Activated CD8-positive, alpha-beta memory T cell treated with anti-CD3 and anti-CD28 coated beads for 48 hours (primary cell): ENCODE data around the gene CNN1.
A peak's percentile ranks its signal among the peaks of the same experiment; 100 is the strongest.

ENCODE experiments used
- DNase-seq, 3 experiments: peaks; one replicate each; pipeline ENCODE4 v3.0.0-alpha.2; 2020; ENCODE audit warnings: low read depth in 2 of 3, low spot score in 2 of 3

CNN1 gene

DNA sequence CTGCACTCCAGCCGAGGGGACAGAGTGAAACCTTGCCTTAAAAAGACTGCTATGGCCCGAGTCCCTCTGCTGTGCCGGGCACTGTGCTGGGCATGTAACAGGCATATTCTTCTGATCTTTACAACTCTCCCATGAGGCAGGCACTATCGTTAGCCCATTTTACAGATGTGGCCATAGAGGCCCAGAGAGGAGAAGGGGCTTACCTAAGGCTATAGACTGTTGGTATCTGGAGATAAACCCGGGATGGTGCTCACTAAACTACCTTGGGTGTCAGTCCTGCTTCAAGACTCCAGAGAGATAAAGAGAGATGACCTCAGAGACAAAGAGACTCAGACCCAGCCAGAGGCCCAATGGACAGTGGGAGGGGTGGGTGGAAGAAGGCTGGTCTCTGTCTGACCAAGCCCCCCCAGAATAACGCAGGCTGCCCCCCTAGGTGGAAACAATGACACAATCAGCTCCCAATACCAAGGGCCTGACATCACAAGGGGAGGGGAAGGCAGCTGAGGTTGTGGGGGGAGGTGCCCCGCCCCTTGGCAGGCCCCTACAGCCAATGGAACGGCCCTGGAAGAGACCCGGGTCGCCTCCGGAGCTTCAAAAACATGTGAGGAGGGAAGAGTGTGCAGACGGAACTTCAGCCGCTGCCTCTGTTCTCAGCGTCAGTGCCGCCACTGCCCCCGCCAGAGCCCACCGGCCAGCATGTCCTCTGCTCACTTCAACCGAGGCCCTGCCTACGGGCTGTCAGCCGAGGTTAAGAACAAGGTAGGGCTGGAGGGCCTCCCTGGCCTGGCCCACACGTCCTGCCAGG is at the start of gene CNN1:
Gene CNN1 (plus strand): TSS at position 620 of the 805 bp plus-strand sequence. CDS start 77 bp downstream, at position 697.
- DNase-seq: no peak

DNA sequence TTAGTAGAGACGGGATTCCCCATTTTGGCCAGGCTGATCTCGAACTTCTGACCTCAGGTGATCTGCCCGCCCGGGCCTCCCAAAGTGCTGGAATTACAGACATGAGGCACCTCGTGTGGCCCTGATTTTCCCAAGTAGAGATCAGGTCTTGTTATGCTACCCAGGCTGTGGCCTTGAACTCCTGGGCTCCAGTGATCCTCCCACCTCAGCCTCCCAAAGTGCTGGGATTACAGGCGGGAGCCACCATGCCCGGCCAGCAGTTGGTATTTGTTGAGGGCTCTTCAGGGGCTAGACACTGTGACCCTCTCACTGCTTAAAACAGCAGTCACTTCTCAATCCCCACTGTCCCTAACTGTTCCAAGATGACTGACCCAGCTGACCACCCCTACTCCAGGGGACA is 49.3 kb upstream of the CNN1 start:
- DNase-seq: no peak

DNA sequence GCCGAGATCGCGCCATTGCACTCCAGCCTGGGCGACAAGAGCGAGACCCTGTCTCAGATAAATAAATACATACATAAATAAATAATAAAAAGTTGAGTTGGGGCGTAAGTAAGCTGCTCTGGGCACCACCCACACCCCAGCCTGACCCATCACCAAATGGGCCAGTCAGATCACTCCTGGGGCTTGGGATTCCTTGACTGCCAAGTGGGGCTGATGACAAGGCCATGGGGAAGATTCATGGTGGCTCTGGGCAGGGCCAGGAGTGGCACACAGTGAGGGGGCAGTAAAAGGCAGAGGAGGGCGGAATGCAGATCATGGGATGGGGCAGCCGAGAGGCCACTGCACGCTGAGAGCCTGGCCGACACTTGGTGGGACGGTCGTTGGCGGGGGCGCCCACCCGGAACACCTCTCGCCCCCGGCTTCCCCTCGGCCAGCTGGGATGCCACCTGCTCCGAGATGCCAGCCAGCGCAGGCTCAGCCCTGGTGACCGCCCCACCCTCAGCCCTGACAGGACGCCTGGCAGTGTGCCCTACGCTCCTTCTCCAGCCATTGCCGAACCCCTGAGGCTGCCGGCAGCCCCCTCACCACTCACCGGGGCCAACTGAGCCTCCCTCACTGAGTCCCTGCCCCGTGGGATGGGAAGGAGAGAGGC is 43.9 kb upstream of the CNN1 start:
- no peak for DNase-seq

DNA sequence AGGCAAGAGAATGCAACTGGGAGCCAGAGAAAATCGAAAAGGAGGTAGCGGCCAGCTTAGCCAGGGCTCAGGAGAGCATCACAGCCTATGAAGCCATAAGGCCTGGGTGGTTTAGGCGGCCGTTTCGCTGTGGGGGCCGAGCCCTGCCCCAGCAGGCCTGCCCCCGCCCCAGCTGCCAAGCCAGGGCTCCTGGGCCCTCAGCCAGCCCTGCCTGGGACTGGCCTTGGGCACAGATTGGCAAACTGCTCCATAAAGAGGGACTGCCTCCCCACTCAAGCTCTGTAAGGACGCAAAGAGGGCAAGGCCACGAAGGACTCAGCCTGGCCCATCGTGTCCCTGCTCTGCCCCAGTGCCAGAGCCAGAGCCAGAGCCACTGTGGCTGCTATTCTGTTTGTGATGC is 43.2 kb upstream of the CNN1 start:
- no peak for DNase-seq

DNA sequence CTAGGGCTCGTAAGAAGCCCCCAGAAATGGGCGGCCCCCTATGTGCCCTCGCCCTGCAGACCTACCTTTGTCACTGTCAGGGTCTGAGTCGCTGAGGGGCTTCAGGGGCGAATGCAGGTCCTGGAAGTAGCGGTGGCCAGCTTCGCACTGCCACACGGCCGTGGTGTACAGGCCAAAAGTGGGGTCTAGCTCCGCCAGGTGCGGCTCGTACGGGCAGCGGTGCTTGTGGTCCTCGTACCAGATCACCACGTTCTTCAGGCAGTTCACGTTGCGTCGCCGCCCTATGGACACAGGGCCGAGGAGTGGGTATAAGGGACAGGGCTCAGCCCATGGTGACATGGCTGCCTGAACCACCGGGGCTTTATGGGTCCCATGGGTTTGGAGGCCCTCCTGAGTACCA is 42.8 kb upstream of the CNN1 start:
- no peak for DNase-seq

DNA sequence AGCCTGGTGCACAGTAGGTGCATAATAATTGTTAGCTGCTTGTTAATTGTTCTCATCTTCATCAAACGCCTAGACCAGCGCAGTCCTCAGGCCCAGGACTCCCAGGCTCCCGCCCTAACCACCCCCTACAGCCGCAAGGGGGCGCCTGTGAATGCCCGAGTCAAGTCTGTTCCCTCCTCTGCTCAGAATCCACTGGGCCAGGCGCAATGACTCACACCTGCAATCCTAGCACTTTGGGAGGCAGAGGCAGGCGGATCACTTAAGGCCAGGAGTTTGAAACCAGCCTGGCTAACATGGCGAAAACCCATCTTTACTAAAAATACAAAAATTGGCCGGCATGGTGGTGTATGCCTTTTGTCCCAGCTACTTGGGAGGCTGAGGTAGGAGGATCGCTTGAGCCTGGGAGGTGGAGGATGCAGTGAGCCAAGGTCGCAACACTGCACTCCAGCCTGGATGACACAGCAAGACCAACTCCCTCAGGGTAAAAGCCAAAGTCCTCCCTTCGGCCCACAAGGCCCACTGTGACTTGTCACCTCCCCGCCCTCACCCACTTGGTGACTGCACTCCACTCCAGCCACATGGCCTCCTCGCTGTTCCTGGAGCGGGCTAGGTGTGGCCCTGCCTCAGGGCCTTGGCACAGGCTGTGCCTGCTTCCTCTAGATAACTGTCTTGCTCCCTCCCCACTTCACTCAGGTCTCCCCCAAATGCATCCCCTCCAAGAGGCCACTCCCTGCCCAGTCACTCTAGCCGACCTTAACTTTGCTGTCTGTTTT is 42.1 kb upstream of the CNN1 start:
- DNase-seq: peak in 2 of 3 experiments; percentile 43 to 56

DNA sequence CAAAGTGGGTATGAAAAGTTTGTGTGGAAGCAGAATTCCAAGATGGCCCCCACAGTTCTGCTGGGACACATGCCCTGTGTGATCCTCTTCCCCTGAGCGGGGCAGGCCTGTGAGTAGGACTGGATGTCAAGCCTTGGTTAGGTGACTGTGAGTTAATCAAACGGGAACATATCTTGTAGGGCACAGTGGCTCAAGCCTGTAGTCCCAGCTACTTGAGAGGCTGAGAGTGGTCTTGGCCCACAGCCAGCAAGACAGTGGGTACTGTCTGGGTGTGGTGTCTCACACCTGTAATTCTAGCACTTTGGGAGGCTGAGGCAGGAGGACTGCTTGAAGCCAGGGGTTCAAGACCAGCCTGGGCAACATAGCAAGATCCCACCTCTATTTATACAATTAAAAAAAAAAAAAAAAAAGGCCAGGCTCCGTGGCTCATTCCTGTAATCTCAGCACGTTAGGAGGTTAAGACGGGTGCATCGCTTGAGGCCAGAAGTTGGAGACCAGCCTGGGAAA is 39.4 kb upstream of the CNN1 start:
- DNase-seq: no peak

DNA sequence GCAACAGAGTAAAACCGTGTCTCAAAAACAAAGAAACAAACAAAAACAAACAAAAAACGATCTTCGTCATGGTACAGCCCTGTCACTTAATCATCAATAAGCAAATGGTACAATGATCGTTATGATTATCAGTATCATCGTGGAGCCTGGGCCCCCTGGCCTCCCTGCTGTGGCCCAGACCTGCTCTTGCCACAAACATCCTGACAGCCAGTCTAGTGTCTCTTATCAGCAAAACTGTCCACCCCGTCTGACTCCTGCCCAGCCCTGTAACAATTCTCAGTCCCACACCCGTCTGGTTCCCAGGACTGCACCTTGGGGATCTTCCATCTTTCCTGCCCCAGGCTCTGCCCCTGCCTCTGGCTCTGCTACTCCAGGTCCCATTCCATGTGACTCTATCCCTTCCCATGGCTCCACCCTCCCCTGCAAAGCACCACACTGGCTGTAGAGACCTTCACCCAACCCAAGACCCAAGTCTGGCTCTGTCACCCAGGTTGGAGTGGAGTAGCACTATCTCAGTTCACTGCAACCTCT is 38.7 kb upstream of the CNN1 start:
- DNase-seq: no peak

DNA sequence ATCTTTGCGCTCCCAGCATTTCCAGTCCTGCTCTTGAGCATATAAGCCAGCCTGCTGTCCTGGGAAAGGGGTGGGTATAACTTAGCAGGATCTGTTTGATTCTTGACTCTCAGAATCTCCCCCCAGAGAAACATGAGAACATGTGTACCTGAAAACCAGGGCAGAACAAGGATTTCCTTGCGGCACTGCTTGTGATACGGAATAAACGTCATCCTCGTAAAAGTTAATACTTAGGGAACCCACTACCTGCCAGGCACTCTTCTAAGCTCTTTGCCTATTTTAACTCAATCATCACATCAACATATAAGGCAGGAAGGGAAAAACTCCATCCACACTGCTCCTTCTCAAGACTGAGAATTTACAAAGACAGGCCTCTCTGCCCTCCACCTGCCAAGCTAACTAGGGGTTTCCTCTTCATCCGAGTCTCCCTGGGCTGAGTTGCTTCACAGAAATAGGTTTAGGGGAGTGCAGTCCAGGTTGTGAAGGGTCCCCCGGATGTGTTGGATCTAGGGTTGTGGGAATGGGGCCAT is 34.1 kb upstream of the CNN1 start:
- DNase-seq: no peak

DNA sequence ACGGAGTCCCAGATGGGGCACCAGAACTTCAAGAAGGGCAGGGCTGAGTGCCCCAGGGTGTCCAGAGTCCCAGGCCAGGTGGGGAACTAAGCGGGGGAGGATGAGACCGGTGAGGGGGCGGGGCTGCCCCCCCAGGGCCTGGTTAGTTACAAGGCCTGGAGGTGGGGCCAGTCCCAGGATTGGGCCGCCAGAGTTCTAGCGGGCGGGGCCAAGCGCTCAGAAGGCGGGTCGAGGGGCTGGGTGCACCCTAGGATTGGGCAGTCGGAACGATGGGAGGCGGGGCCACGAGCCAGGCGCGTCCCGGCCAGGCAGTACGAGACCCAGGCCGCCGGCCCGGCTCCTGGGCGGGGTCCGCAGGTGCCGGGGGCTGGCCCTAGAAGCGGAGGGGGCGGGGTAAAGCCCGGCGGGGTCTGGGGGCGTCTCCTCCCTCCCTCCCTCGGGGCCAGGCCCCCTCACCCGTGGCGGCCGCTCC is 33.6 kb upstream of the CNN1 start:
- peak; percentile 77 to 92 (median 85) for DNase-seq

DNA sequence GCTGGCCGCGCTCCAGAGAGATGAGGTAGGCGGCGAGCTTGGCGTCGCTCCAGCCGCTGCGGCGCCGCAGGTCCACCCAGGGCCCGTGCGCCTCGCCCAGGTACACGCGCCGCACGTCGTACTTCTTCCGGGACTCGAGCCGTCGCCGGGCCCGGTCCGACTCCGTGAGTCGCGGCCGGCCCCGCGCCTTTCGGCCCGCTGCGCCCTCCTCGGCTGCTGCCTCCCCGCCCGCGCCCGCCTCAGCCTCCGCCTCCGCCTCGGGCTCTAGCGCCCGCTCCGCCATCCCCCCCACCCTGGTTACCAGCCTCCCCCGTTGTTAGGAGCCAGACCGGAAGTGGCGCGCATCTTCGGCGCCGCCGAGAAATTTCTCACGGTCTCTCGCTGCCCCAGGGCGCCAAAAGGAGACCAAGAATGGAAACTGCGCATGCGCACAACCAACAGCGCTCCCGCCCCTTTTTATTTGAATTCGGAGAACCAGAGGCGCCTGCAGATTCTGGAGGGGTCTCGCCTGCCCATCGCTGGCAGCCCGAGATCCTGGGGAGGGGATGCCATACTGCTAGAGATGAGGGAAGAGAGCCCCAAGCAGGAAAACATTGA is 33.0 kb upstream of the CNN1 start, which contains the start of gene ZNF653:
Gene ZNF653 (minus strand): TSS at position 336 of the 597 bp plus-strand sequence. CDS start 53 bp downstream, at position 283.
- DNase-seq: peak; percentile 87 to 93 (median 87)

DNA sequence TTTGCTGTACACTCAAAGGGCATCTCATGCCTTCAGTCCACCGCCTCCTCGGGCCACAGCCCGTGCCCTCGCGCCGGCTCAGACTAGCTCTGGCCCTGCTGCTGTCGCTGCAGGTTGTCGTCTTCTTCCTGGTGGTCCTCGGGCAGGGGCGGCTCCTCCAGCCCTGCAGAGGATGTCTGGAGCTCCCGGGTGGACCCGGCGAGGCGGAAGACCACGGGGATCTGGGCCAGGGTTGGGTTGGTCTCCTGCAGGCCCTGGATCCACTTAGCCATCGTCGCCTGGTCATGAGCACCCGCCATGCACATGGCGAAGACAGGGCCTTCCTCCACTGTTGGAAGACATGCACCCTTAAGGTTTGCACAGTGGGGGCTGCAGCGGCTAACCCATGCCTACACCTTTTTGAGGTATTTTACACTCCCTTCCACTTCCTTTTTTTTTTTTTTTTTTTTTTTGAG is 32.5 kb upstream of the CNN1 start:
- no peak for DNase-seq

DNA sequence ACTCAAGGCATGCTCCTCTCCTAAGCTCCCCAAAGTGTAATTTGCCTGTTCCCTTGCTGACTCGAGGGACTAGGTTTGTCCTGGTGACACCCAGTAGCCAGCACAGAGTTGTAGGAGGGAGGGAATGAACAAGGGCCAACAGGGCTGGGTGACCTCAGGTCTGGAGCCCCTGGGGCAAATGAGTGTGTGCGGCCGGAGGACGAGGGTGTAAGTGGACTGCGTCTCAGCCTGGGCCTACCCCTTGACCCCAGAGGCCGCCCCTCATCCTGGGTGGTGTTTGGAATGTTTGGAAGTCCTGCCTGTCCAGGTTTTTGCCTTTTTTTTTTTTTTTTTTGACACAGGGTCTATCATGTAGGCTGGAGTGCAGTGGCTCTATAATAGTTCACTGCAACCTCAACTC is 31.7 kb upstream of the CNN1 start:
- no peak for DNase-seq

DNA sequence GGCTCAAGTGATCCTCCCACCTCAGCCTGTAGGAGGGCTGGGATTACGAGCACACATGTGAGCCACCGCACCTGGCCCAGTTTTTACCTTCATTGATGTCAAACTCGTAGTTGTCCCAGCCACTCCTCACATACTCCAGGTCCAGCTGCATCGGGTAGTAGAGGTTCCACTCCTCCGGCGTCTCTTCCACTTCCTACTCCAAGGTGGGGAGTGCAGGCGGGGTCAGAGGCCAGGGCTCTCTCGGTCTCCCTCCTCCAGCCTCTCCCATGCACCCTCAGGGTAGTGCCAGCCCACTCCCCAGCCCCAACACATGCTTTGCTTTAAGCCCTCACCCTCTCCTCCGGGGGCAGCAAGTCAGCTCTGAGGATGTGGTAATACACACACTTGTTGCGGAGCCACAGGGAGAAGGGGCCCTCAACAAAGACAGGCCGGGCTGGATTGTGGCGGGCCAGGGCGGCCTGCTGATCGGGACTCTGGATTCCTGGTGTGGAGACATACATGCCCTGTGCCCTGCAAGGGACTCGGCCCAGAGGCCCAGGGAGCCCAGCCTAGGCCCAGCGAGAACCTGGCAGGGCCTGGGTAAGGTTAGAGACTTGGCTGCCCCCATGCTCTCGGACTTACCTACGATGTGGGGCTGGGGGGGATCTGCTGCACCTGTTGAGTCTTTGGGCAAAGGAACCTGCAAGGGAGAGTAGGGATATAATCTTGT is 31.1 kb upstream of the CNN1 start:
- no peak for DNase-seq

DNA sequence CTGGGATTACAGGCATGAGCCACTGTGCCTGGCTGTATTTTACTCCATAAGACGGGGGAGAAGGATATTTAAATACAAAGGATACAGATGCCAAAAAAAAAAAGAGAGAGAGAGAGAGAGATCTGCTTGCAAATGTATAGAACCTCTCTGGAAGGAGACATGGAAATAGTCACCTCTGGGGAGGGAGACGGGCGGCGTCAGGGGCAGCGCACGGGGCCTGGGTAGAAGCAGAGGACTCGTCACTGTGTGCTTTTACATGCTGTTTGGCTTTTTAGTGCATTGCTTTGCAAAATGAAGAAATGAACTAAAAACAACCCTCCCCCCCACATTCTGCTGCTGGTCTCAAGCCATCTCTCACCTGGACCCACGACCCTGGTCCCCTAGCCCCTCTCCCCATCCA is 28.2 kb upstream of the CNN1 start:
- no peak for DNase-seq

DNA sequence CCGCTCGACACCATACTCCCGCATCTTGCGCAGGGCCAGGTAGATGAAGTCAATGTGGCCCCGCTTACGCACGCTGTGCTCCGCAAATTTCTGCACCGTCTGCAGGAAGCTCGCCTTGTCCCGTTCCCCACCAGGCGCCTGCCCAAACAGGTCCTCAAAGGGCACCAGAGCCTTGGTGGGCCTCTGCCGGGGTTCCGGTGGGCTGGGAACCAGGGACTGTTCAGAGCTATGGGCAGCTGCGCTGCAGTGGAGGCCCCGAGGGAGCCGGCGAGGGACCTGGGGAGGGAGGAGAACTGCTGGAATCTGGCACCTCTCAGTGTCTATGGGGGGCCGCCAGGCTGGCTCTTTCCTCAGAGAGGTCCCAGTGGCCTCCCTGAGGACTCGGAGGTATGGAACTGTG is 24.7 kb upstream of the CNN1 start:
- no peak for DNase-seq

DNA sequence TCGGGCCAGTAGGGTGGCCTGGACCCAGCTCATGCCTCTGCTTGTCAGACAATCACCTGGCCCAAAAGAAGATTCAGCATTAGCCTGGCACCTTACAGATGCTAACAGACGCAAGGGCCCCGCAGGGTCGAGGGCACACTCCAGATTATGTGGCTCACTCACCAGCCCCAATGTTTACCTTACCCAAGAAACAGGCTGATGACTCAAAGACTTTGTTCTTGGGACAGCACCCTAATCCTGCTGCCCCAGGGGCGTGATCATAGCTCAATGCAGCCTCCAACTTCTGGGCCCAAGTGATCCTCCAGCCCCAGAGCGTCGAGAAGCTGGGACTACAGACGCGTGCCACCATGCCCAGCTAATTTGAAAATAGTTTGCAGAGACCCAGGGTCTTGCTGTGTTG is 19.5 kb upstream of the CNN1 start:
- DNase-seq: no peak

DNA sequence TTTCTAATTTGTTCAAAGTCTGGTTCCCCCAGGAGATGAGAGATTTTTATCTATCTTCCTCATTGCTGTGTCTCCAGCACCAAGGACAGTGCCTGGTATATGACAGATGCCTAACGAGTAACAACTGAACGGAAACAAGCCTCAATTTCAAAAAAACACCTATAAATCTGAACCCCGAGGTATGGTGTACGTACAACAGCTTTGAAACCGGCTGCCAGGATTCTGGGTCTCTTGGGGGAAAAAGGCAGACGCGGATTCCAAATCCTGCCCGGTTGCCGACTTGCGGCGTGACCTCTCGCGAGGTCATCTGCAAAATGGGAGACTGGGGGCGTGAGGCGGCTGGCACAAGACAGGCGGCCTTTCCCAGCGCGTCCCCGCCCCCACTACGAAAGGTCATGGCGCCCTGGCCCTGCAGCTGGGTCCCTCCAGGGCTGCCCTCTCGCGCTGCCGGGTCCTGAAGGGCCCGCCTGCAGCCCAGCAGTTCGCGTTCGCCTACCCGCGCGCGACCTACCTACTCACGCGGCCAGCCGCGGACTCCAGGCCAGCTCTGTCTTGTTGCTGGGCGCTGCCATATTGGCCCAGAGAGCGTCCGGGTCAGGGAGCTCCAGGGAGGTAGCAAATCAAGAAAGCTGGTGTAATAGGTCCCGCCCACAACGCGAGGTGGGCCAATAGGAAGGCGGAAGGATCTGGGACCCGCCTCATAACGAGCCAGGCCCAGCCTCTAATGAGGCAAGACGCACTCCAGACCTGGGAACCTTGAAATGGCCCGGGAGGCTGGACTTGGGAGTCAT is 9.9 kb upstream of the CNN1 start, which contains the start of gene ECSIT:
Gene ECSIT (minus strand): TSS at position 584 of the 791 bp plus-strand sequence. CDS start 9,964 bp downstream, outside the sequence.
- peak; percentile 77 to 82 (median 81) for DNase-seq

DNA sequence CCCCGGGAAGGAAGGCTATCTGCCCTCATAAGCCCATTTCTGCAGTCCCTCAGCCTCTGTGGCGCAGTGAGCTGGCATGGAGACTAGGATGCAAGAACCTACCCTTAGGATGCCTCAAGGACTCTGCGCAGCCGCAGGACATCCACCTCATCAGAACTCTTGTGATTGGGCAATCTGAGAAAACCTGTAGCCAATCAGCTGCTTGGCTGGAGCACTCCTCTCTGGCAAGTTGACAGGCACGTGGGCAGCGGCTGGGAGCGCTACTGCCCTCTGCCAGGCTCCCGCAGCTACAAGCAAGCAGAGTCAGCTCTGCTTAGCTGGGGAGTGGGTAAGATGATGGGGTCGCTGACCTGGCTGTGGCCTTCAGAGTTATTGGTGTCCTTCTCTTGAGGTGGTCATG is 8.2 kb upstream of the CNN1 start:
- peak in 1 of 3 experiments; percentile 23 for DNase-seq
